Breast epithelium (tissue), 4 donors: ENCODE data around the gene NUAK2. TPM values are rescaled to one million over a fixed set of nuclear protein-coding genes. Genes with fewer than 3 reads are reported as not detected.

Experiments
- DNase-seq, 2 donors: peaks; one replicate each; pipeline ENCODE4 v3.0.0-alpha.2; 2019; ENCODE audit warnings: low spot score in 2 of 2
- H3K27ac ChIP-seq, 2 donors: fragments of 200-600 bp; sonication (generic) in 1 of 2; one replicate each; pipeline ENCODE4 v1.5.1; 2016 to 2019; ENCODE audit warnings: mild to moderate bottlenecking in 1 of 2
- H3K27me3 ChIP-seq, 2 donors: fragments of 200-600 bp; sonication (generic) in 1 of 2; one replicate each; pipeline versions ENCODE4 v1.5.1 to v1.6.0; 2017 to 2019; ENCODE audit warnings: control low read depth in 1 of 2, mild to moderate bottlenecking in 1 of 2
- H3K36me3 ChIP-seq: fragments of 200-600 bp; one replicate; pipeline ENCODE4 v1.5.1; 2019
- H3K4me1 ChIP-seq, 2 donors: fragments of 200-600 bp; sonication (generic); one replicate each; pipeline ENCODE4 v1.5.1; 2016 to 2019; ENCODE audit warnings: control low read depth in 1 of 2
- H3K4me3 ChIP-seq, 3 donors: fragments of 200-600 bp; sonication (generic); 1 replicate in 2 of 3; 2 replicates in 1 of 3; pipeline ENCODE4 v1.5.1; 2016 to 2019; ENCODE audit warnings: mild to moderate bottlenecking in 3 of 3, moderate library complexity in 2 of 3
- H3K9me3 ChIP-seq, 2 donors: fragments of 200-600 bp; sonication (generic) in 1 of 2; one replicate each; pipeline ENCODE4 v1.5.1; 2016 to 2019; ENCODE audit warnings: control low read depth in 1 of 2
- CTCF ChIP-seq, 3 donors: fragments of 450-650 bp; IDR thresholded peaks; one replicate each; pipeline ENCODE4 v1.5.1; 2016 to 2017; ENCODE audit warnings: antibody characterized with exemption in 3 of 3, mild to moderate bottlenecking in 3 of 3, moderate library complexity in 3 of 3
- POLR2A ChIP-seq: fragments of 450-650 bp; IDR thresholded peaks from one replicate; pipeline ENCODE4 v1.6.1; 2016; ENCODE audit warnings: antibody characterized with exemption, mild to moderate bottlenecking, moderate library complexity
- POLR2AphosphoS5 ChIP-seq, 3 donors: sonication (generic); formaldehyde crosslinking; IDR thresholded peaks; one replicate each; pipeline ENCODE4 v1.6.1; 2017; ENCODE audit warnings: antibody characterized with exemption in 3 of 3
- intact Hi-C: fragments of 100-400 bp; cut with DNase I; formaldehyde crosslinking; loops from one replicate; pipeline ENCODE4 v1.15.1; 2023; ENCODE audit warnings: low total_unique reads
- total RNA-seq, 3 donors: library from RNA; depleted of rRNA; stranded (reverse); fragments of >200 nt; gene quantifications; one replicate each; pipeline ENCODE4 v1.1.0, GENCODE V29; 2016

NUAK2 gene
- total RNA-seq, 3 donors from 2014 or later = 0.98 to 2.2 (median 1.1) TPM

DNA sequence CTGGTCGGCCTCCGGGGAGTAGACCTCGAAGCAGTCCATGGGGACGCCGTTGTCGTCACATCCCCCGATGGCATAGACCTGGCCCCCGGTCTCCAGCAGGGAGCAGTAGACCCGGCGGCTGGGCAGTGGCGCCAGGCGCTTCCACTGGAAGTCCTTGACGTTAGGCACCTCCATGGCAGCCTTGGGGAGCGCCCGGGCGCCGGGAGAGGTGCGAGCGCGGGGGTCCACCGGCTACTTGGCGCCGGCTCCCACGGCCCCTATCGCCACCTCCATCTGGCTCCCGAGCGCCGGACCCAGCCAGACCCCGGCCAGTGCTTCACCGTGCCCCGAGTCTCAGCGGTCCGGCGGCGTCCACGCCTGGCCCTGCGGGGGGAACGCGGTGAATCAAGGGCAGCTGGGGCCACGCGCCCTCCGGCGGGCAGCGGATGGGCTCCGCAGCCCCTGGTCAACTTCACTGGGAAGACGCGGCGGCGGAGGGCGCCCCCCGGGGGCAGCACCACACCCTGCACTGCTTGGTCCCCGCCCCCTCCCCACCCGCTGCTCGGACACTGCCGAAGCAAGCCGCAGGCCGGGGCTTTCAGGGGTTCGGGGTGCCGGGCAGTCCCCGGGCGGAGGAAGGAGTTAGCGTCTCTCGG, 22.0 kb upstream of the NUAK2 start:
- no peak for TF ChIP-seq POLR2A
- TF ChIP-seq CTCF (IDR thresholded peaks at IDR 0.05) = no peak
- no peak for TF ChIP-seq POLR2AphosphoS5 (IDR thresholded peaks at IDR 0.05)
- Histone ChIP-seq H3K4me1 (peaks cover 0 to 7% of the 10 kb centered on the region in 2 donors), H3K4me3 (peak overlapping the region; percentile 10 to 65 (median 44)), H3K27me3 (peaks cover 3 to 18% of the 10 kb centered on the region in 2 donors), H3K36me3 (no peaks in the 10 kb centered on the region), H3K27ac (no peak overlapping the region), H3K9me3 (no peaks in the 10 kb centered on the region)
- DNase-seq = no peak
- intact Hi-C loops = no loop called here

GRCh38 chr1:205342986-205343385, 21.4 kb upstream of the NUAK2 start:
- Histone ChIP-seq H3K36me3 (no peaks in the 10 kb centered on the region), H3K4me1 (peaks cover 0 to 7% of the 10 kb centered on the region in 2 donors), H3K9me3 (no peaks in the 10 kb centered on the region), H3K4me3 (no peak overlapping the region), H3K27ac (no peak overlapping the region), H3K27me3 (peaks cover 3 to 18% of the 10 kb centered on the region in 2 donors)
- intact Hi-C loops = no loop called here
- TF ChIP-seq CTCF (IDR thresholded peaks at IDR 0.05) = no peak
- no peak for TF ChIP-seq POLR2AphosphoS5 (IDR thresholded peaks at IDR 0.05)
- no peak for TF ChIP-seq POLR2A
- no peak for DNase-seq

- intact Hi-C loops = no loop called here
- H3K27me3 ChIP-seq = peaks cover 3 to 18% of the 10 kb centered on the region in 2 donors
- no peak overlapping the region for H3K4me3 ChIP-seq
- no peak for DNase-seq
- TF ChIP-seq CTCF (IDR thresholded peaks at IDR 0.05) (no peak), POLR2AphosphoS5 (IDR thresholded peaks at IDR 0.05) (no peak), POLR2A (no peak)
- peak overlapping the region in 1 of 2 donors; percentile 4 for H3K27ac ChIP-seq
- H3K36me3 ChIP-seq = no peaks in the 10 kb centered on the region
- no peaks in the 10 kb centered on the region for H3K9me3 ChIP-seq
- peaks cover 0 to 7% of the 10 kb centered on the region in 2 donors for H3K4me1 ChIP-seq
Observed at GRCh38 chr1:205340676-205341075, 19.1 kb upstream of the NUAK2 start.

- H3K27ac ChIP-seq = no peak overlapping the region
- H3K4me1 ChIP-seq = peaks cover 0 to 7% of the 10 kb centered on the region in 2 donors
- no peak overlapping the region for H3K4me3 ChIP-seq
- no peak for DNase-seq
- intact Hi-C loops = no loop called here
- no peaks in the 10 kb centered on the region for H3K9me3 ChIP-seq
- H3K27me3 ChIP-seq = peaks cover 3 to 11% of the 10 kb centered on the region in 2 donors
- no peak for TF ChIP-seq CTCF (IDR thresholded peaks at IDR 0.05)
- no peak for TF ChIP-seq POLR2A
- TF ChIP-seq POLR2AphosphoS5 (IDR thresholded peaks at IDR 0.05) = no peak
- H3K36me3 ChIP-seq = no peaks in the 10 kb centered on the region
Observed at GRCh38 chr1:205339717-205340116, 18.2 kb upstream of the NUAK2 start.

DNA sequence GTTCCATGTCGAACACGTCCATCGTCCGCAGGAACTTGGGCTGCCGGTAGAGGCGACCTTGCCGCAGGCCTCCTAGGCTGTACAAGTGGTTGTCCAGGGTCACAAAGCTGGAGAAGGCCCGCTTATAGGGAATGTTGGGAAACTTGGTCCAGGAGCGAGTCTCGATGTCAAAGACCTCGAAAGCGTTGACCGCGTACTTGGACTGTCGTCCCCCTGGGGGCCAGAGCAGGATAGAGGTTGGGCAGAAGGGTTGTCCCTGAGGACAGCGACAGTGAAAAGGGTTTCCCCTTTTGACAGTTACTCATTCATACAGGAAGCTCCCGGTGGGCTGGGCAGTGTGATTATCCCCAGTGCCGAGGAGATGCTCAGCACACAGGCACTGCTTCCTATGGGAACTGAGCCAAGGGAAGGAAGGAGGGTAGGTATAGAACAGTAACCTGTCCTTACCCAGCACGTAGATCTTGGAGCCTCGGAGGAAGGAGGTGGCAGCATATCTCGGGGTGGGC, 17.7 kb upstream of the NUAK2 start:
- H3K36me3 ChIP-seq = no peaks in the 10 kb centered on the region
- TF ChIP-seq POLR2AphosphoS5 (IDR thresholded peaks at IDR 0.05) = no peak
- TF ChIP-seq CTCF (IDR thresholded peaks at IDR 0.05) = no peak
- TF ChIP-seq POLR2A = no peak
- no peak overlapping the region for H3K4me3 ChIP-seq
- H3K27ac ChIP-seq = no peak overlapping the region
- intact Hi-C loops = no loop called here
- H3K9me3 ChIP-seq = no peaks in the 10 kb centered on the region
- H3K4me1 ChIP-seq = peaks cover 0 to 7% of the 10 kb centered on the region in 2 donors
- H3K27me3 ChIP-seq = peaks cover 3 to 9% of the 10 kb centered on the region in 2 donors
- no peak for DNase-seq
